Hindlimb muscle (tissue), 1 donor: ENCODE results near the gene CELF2. TPM values are rescaled to one million over a fixed set of nuclear protein-coding genes. Genes with fewer than 3 reads are reported as not detected.
A peak's percentile ranks its signal among the peaks of the same experiment; 100 is the strongest.

ENCODE experiments used
- DNase-seq: peaks from one replicate; pipeline ENCODE4 v3.0.0-alpha.2; 2013
- polyA plus RNA-seq: library from polyadenylated mRNA; unstranded; fragments of 120-200 nt; gene quantifications from one replicate; pipeline ENCODE4 v1.2.1, GENCODE V29; 2013; ENCODE audit not compliant: insufficient read length

The CELF2 gene
- polyA plus RNA-seq, 1 donor = 90.1 TPM

GRCh38 chr10:11205030-11205772, 187.5 kb downstream of the CELF2 start:
- no peak for DNase-seq

GRCh38 chr10:11206676-11207559, 189.2 kb downstream of the CELF2 start:
- no peak for DNase-seq

- DNase-seq = no peak
These were observed 189.8 kb downstream of the CELF2 start for GRCh38 chr10:11207560-11207844.

- DNase-seq = no peak
These were observed 190.6 kb downstream of the CELF2 start for GRCh38 chr10:11208243-11208642.

- no peak for DNase-seq
These were observed 191.5 kb downstream of the CELF2 start for GRCh38 chr10:11208908-11209829.

- peak; percentile 34 for DNase-seq
These were observed 192.1 kb downstream of the CELF2 start for GRCh38 chr10:11209830-11210181.

- no peak for DNase-seq
These were observed 192.7 kb downstream of the CELF2 start for GRCh38 chr10:11210211-11210922.

- no peak for DNase-seq
These were observed 194.8 kb downstream of the CELF2 start for GRCh38 chr10:11212288-11213085.

- no peak for DNase-seq
These were observed 195.5 kb downstream of the CELF2 start for GRCh38 chr10:11213137-11213536.

- DNase-seq = no peak
These were observed 196.7 kb downstream of the CELF2 start for GRCh38 chr10:11214407-11214806.

GRCh38 chr10:11215471-11215870, 197.8 kb downstream of the CELF2 start:
- DNase-seq = no peak

- DNase-seq = no peak
These were observed 199.8 kb downstream of the CELF2 start for GRCh38 chr10:11217521-11217920.

- DNase-seq = no peak
These were observed 200.7 kb downstream of the CELF2 start for GRCh38 chr10:11218395-11218794.

GRCh38 chr10:11219431-11219830, 201.8 kb downstream of the CELF2 start:
- DNase-seq = no peak

- no peak for DNase-seq
These were observed 205.4 kb downstream of the CELF2 start for GRCh38 chr10:11223081-11223480.

GRCh38 chr10:11223507-11224140, 206.0 kb downstream of the CELF2 start:
- no peak for DNase-seq

- no peak for DNase-seq
These were observed 206.6 kb downstream of the CELF2 start for GRCh38 chr10:11224321-11224720.

GRCh38 chr10:11224792-11225416, 207.2 kb downstream of the CELF2 start:
- no peak for DNase-seq

GRCh38 chr10:11225935-11226334, 208.3 kb downstream of the CELF2 start:
- no peak for DNase-seq

- no peak for DNase-seq
These were observed 209.4 kb downstream of the CELF2 start for GRCh38 chr10:11227103-11227502.
